Spleen (tissue), 11 donors: ENCODE measurements around the gene DHTKD1. TPM values are rescaled to one million over a fixed set of nuclear protein-coding genes. Genes with fewer than 3 reads are reported as not detected.

Experiments
- DNase-seq: peaks from one replicate; pipeline ENCODE4 v3.0.0-alpha.2; 2020
- H3K27ac ChIP-seq, 8 donors: fragments of 200-600 bp; sonication (generic) in 7 of 8; 1 replicate in 4 of 8; 2 replicates in 4 of 8; pipeline versions ENCODE4 v1.5.0 to v1.8.0; 2016 to 2021; ENCODE audit warnings: inconsistent platforms in 4 of 8, mild to moderate bottlenecking in 4 of 8, moderate library complexity in 1 of 8
- H3K27me3 ChIP-seq, 7 donors: fragments of 200-600 bp; sonication (generic) in 6 of 7; replicated peaks in 1 of 7; 1 replicate in 4 of 7; 2 replicates in 3 of 7; pipeline versions ENCODE4 v1.5.0 to v1.8.0; 2016 to 2021; ENCODE audit warnings: inconsistent platforms in 3 of 7, mild to moderate bottlenecking in 1 of 7
- H3K36me3 ChIP-seq, 6 donors: fragments of 200-600 bp; sonication (generic) in 5 of 6; 1 replicate in 4 of 6; 2 replicates in 2 of 6; pipeline versions ENCODE4 v1.5.0 to v1.8.0; 2016 to 2021; ENCODE audit warnings: inconsistent platforms in 2 of 6
- H3K4me1 ChIP-seq, 6 donors: fragments of 200-600 bp; sonication (generic) in 5 of 6; 1 replicate in 3 of 6; 2 replicates in 3 of 6; pipeline versions ENCODE4 v1.5.0 to v1.8.0; 2016 to 2021; ENCODE audit warnings: inconsistent platforms in 3 of 6
- H3K4me3 ChIP-seq, 8 donors: fragments of 200-600 bp; sonication (generic) in 7 of 8; 1 replicate in 4 of 8; 2 replicates in 4 of 8; pipeline versions ENCODE4 v1.5.0 to v1.8.0; 2016 to 2021; ENCODE audit warnings: inconsistent platforms in 4 of 8, mild to moderate bottlenecking in 4 of 8, moderate library complexity in 2 of 8
- H3K9me3 ChIP-seq, 8 donors: fragments of 200-600 bp; sonication (generic) in 7 of 8; 1 replicate in 4 of 8; 2 replicates in 4 of 8; pipeline versions ENCODE4 v1.5.0 to v1.8.0; 2016 to 2021; ENCODE audit warnings: inconsistent platforms in 4 of 8
- CTCF ChIP-seq, 11 experiments: fragments of 200-600 bp in 7 of 11; fragments of 450-650 bp in 4 of 11; sonication (generic) in 4 of 11; IDR thresholded peaks in 8 of 11; conservative IDR thresholded peaks in 3 of 11; 1 replicate in 7 of 11; 2 replicates in 4 of 11; pipeline versions ENCODE4 v1.4.0 to v1.8.0; 2016 to 2021; ENCODE audit warnings: antibody characterized with exemption in 11 of 11, inconsistent platforms in 4 of 11, mild to moderate bottlenecking in 1 of 11
- POLR2A ChIP-seq, 3 donors: fragments of 450-650 bp; IDR thresholded peaks; one replicate each; pipeline ENCODE4 v1.5.1; 2017; ENCODE audit warnings: antibody characterized with exemption in 3 of 3, mild to moderate bottlenecking in 1 of 3
- POLR2AphosphoS5 ChIP-seq, 3 donors: sonication (generic); formaldehyde crosslinking; IDR thresholded peaks; one replicate each; pipeline ENCODE4 v1.5.1; 2017; ENCODE audit warnings: antibody characterized with exemption in 3 of 3
- whole genome bisulfite sequencing, 5 donors: extraction: QIAGEN DNeasy Blood & Tissue Kit in 3 of 5; methylation state at CpG; one replicate each; pipeline versions ENCODE4 v1.1.5 to v1.1.7; 2013 to 2018; 5-methylcytosine and 5-hydroxymethylcytosine counted together
- intact Hi-C: fragments of 100-400 bp; cut with DNase I; formaldehyde crosslinking; loops from one replicate; pipeline ENCODE4 v1.15.0; 2023; ENCODE audit warnings: low total_unique reads
- polyA plus RNA-seq, 3 donors: library from polyadenylated mRNA; stranded (reverse); fragments of 200-250 nt; gene quantifications; one replicate each; pipeline ENCODE4 v1.2.1, GENCODE V29; 2013
- total RNA-seq, 7 donors: library from RNA; depleted of rRNA in 3 of 7; stranded (reverse); fragments of >200 nt in 3 of 7; fragmentation: NEBNext Ultra II Directional in 4 of 7; extraction: Animal tissue kit (Norgen Biotek cat#: 25700) in 4 of 7; gene quantifications; one replicate each; pipeline versions ENCODE4 v1.1.0 to v1.2.1, GENCODE V29; 2016 to 2021
- donor health status: healthy with polysubstance abuse.
- donor health status: DM: no; HTN: no; CAD: no; lungs with moderate emphysema.
- donor health status: DM: no; HTN: no; CAD: no.
- donor health status: Bipolar disorder and iron deficiency.
- donor health status: healthy.
- donor health status: DM: no; HTN: no; CAD: no.
- donor health status: DM: yes; HTN: yes; CAD: no.

The DHTKD1 gene
- total and polyA plus RNA-seq, 10 donors: 7.4 to 36.6 (median 27.6) TPM

- DNase-seq: peak; percentile 98
- intact Hi-C loops: no loop called here
- peak within 1 kb of the TSS; percentile 94 to 99 (median 98) for H3K27ac ChIP-seq
- TF ChIP-seq POLR2A (IDR thresholded peaks at IDR 0.05): no peak
- peak; percentile 82 to 92 (median 86) for TF ChIP-seq POLR2AphosphoS5 (IDR thresholded peaks at IDR 0.05)
- peak in 6 of 11 experiments; percentile 24 to 67 (median 26) for TF ChIP-seq CTCF (IDR thresholded peaks at IDR 0.05 in 8 of 11, conservative IDR thresholded peaks at IDR 0.05 in 3 of 11)
- H3K27me3 ChIP-seq: no peaks in the 10 kb centered on the region
- no peaks in the 10 kb centered on the region for H3K36me3 ChIP-seq
- peak within 1 kb of the TSS; percentile 93 to 99 (median 98) for H3K4me3 ChIP-seq
- no peaks in the 10 kb centered on the region for H3K9me3 ChIP-seq
- WGBS, 5 donors: 2 to 4% (median 2%) methylated on average over 44 to 56 of the region's 56 CpGs
- H3K4me1 ChIP-seq: peaks cover 9 to 51% (median 36%) of the 10 kb centered on the region in 6 donors
These were observed 25.7 kb upstream of the DHTKD1 start, which contains the start of gene UPF2 for GRCh38 chr10:12042797-12043651. UPF2 (minus strand) TSS chr10:12042809; CDS start chr10:12035423, 7,386 bp downstream.

- Histone ChIP-seq H3K27ac (no peak overlapping the region), H3K4me1 (peaks cover 9 to 28% (median 22%) of the 10 kb centered on the region in 6 donors), H3K4me3 (no peak overlapping the region), H3K27me3 (no peaks in the 10 kb centered on the region), H3K36me3 (no peaks in the 10 kb centered on the region), H3K9me3 (no peaks in the 10 kb centered on the region)
- intact Hi-C loops: no loop called here
- 87 to 92% (median 89%) methylated on average over 5 of the region's 5 CpGs for WGBS, 5 donors
- no peak for DNase-seq
- no peak for TF ChIP-seq POLR2A (IDR thresholded peaks at IDR 0.05)
- TF ChIP-seq POLR2AphosphoS5 (IDR thresholded peaks at IDR 0.05): no peak
- no peak for TF ChIP-seq CTCF (IDR thresholded peaks at IDR 0.05 in 8 of 11, conservative IDR thresholded peaks at IDR 0.05 in 3 of 11)
These were observed 23.2 kb upstream of the DHTKD1 start for GRCh38 chr10:12045596-12045995.

- Histone ChIP-seq H3K27me3 (no peaks in the 10 kb centered on the region), H3K9me3 (no peaks in the 10 kb centered on the region), H3K36me3 (no peaks in the 10 kb centered on the region), H3K4me1 (peaks cover 2 to 32% (median 13%) of the 10 kb centered on the region in 6 donors), H3K4me3 (no peak overlapping the region), H3K27ac (no peak overlapping the region)
- TF ChIP-seq POLR2AphosphoS5 (IDR thresholded peaks at IDR 0.05) (no peak), CTCF (IDR thresholded peaks at IDR 0.05 in 8 of 11, conservative IDR thresholded peaks at IDR 0.05 in 3 of 11) (no peak), POLR2A (IDR thresholded peaks at IDR 0.05) (no peak)
- 61 to 85% (median 74%) methylated on average over 8 of the region's 8 CpGs for WGBS, 5 donors
- DNase-seq: no peak
- intact Hi-C loops: no loop called here
These were observed 20.2 kb upstream of the DHTKD1 start for GRCh38 chr10:12048547-12048946.

- Histone ChIP-seq H3K27me3 (no peaks in the 10 kb centered on the region), H3K9me3 (no peaks in the 10 kb centered on the region), H3K4me1 (peaks cover 0 to 36% (median 12%) of the 10 kb centered on the region in 6 donors), H3K27ac (peak overlapping the region in 5 of 8 donors; percentile 48 to 86 (median 66)), H3K36me3 (no peaks in the 10 kb centered on the region), H3K4me3 (no peak overlapping the region)
- intact Hi-C loops: no loop called here
- DNase-seq: no peak
- no peak for TF ChIP-seq CTCF (IDR thresholded peaks at IDR 0.05 in 8 of 11, conservative IDR thresholded peaks at IDR 0.05 in 3 of 11)
- no peak for TF ChIP-seq POLR2AphosphoS5 (IDR thresholded peaks at IDR 0.05)
- no peak for TF ChIP-seq POLR2A (IDR thresholded peaks at IDR 0.05)
These were observed 18.2 kb upstream of the DHTKD1 start for GRCh38 chr10:12050528-12050927.
